NCI-H1436 treated with DMSO at 0.1 percent for 48 hours (cell line): ENCODE results near the gene MRPL21.
"Not testable (repeated sequence)": the region's sequence is repeated elsewhere in the genome, so short reads cannot be mapped to it uniquely, and the experiment has no call there.

ENCODE experiments used
- DNase-seq: peaks from one replicate; lab custom pipeline; 2025; lab: John Stamatoyannopoulos, UW

Gene MRPL21

GRCh38 chr11:68867066-68867465, 36.6 kb downstream of the MRPL21 start:
- no peak for DNase-seq

GRCh38 chr11:68865241-68865640, 38.4 kb downstream of the MRPL21 start:
- DNase-seq, result no peak

- DNase-seq, result no peak
Measured at GRCh38 chr11:68863553-68864265, 39.9 kb downstream of the MRPL21 start.

GRCh38 chr11:68862421-68862820, 41.2 kb downstream of the MRPL21 start:
- DNase-seq, result no peak

GRCh38 chr11:68859123-68859522, 44.5 kb downstream of the MRPL21 start:
- DNase-seq, result no peak

- DNase-seq, result no peak
Measured at GRCh38 chr11:68857037-68857586, 46.5 kb downstream of the MRPL21 start.

GRCh38 chr11:68856425-68857030, 47.1 kb downstream of the MRPL21 start:
- DNase-seq, result not testable (repeated sequence)

GRCh38 chr11:68855205-68855981, 48.2 kb downstream of the MRPL21 start:
- no peak for DNase-seq

- no peak for DNase-seq
Measured at GRCh38 chr11:68854273-68854958, 49.2 kb downstream of the MRPL21 start.

GRCh38 chr11:68852628-68853027, 51.0 kb downstream of the MRPL21 start:
- DNase-seq, result no peak

- DNase-seq, result no peak
Measured at GRCh38 chr11:68848429-68848828, 55.2 kb downstream of the MRPL21 start.

- no peak for DNase-seq
Measured at GRCh38 chr11:68847395-68847794, 56.2 kb downstream of the MRPL21 start.

GRCh38 chr11:68845351-68846002, 58.2 kb downstream of the MRPL21 start:
- no peak for DNase-seq

- no peak for DNase-seq
Measured at GRCh38 chr11:68844801-68845200, 58.8 kb downstream of the MRPL21 start.

- DNase-seq, result no peak
Measured at GRCh38 chr11:68844376-68844775, 59.3 kb downstream of the MRPL21 start.

- DNase-seq, result no peak
Measured at GRCh38 chr11:68843703-68844312, 59.8 kb downstream of the MRPL21 start.

- DNase-seq, result no peak
Measured at GRCh38 chr11:68843052-68843561, 60.5 kb downstream of the MRPL21 start.

GRCh38 chr11:68842427-68843051, 61.1 kb downstream of the MRPL21 start:
- DNase-seq, result no peak

- no peak for DNase-seq
Measured at GRCh38 chr11:68841718-68842426, 61.8 kb downstream of the MRPL21 start, which contains the start of gene CPT1A. Gene CPT1A, minus strand, starts transcription at chr11:68841916. Its CDS starts 26,442 bp downstream, at chr11:68815474.
